Head of caudate nucleus (tissue), 42 donors: ENCODE results near the gene DDIT4.
"Not testable (repeated sequence)": the region's sequence is repeated elsewhere in the genome, so short reads cannot be mapped to it uniquely, and the experiment has no call there.

ENCODE experiments used
- DNase-seq, 42 donors: peaks; one replicate each; pipeline versions ENCODE4 v3.0.0 to v3.0.0-alpha.2; 2020 to 2021; ENCODE audit warnings: mixed read lengths in 7 of 42
- intact Hi-C: fragments of 100-400 bp; cut with DNase I; formaldehyde crosslinking; loops from one replicate; pipeline ENCODE4 v1.15.0; 2022

Gene DDIT4

GRCh38 chr10:72277996-72278667 lies 4.4 kb downstream of the DDIT4 start:
- DNase-seq: no peak
- intact Hi-C loops: loop anchor here (5.0 to 10.0 kb wide), 2 partner anchors 49 to 63 kb away; partner anchors contain the start of genes ANAPC16 and ASCC1

- intact Hi-C loops: loop anchor here (5.0 to 10.0 kb wide), 2 partner anchors 48 to 64 kb away; partner anchors contain the start of genes ANAPC16 and ASCC1
- no peak for DNase-seq
These were observed 5.1 kb downstream of the DDIT4 start for GRCh38 chr10:72278668-72279393.

GRCh38 chr10:72279587-72279986 lies 5.9 kb downstream of the DDIT4 start:
- DNase-seq: not testable (repeated sequence)
- intact Hi-C loops: loop anchor here (5.0 to 10.0 kb wide), 2 partner anchors 48 to 65 kb away; partner anchors contain the start of genes ANAPC16 and ASCC1

- intact Hi-C loops: no loop called here
- DNase-seq: no peak
These were observed 9.4 kb downstream of the DDIT4 start for GRCh38 chr10:72283131-72283530.

- peak in 14 of 42 donors; percentile 14 to 63 (median 36) for DNase-seq
- intact Hi-C loops: no loop called here
These were observed 12.3 kb downstream of the DDIT4 start for GRCh38 chr10:72285972-72286521.

- intact Hi-C loops: no loop called here
- DNase-seq: no peak
These were observed 17.4 kb downstream of the DDIT4 start for GRCh38 chr10:72291019-72291532.

- no peak for DNase-seq
- intact Hi-C loops: no loop called here
These were observed 18.5 kb downstream of the DDIT4 start for GRCh38 chr10:72292223-72292691.

GRCh38 chr10:72295330-72295910 lies 21.7 kb downstream of the DDIT4 start:
- DNase-seq: no peak
- intact Hi-C loops: no loop called here

- DNase-seq, intact Hi-C loops: not testable (repeated sequence)
These were observed 23.1 kb downstream of the DDIT4 start for GRCh38 chr10:72296829-72297280.

- peak in 35 of 42 donors; percentile 31 to 81 (median 58) for DNase-seq
- intact Hi-C loops: no loop called here
These were observed 23.6 kb downstream of the DDIT4 start for GRCh38 chr10:72297281-72297804.

GRCh38 chr10:72297805-72298591 lies 24.3 kb downstream of the DDIT4 start:
- intact Hi-C loops: no loop called here
- peak; percentile 95 to 100 (median 99) for DNase-seq

- intact Hi-C loops: no loop called here
- no peak for DNase-seq
These were observed 25.1 kb downstream of the DDIT4 start for GRCh38 chr10:72298592-72299519.

- no peak for DNase-seq
- intact Hi-C loops: no loop called here
These were observed 29.9 kb downstream of the DDIT4 start for GRCh38 chr10:72303424-72304128.

- intact Hi-C loops: no loop called here
- DNase-seq: no peak
These were observed 32.6 kb downstream of the DDIT4 start for GRCh38 chr10:72306215-72306760.

GRCh38 chr10:72307711-72308110 lies 34.0 kb downstream of the DDIT4 start:
- intact Hi-C loops, DNase-seq: not testable (repeated sequence)

- intact Hi-C loops: no loop called here
These were observed 34.7 kb downstream of the DDIT4 start for GRCh38 chr10:72308320-72308987.

More at GRCh38 chr10:72308320-72308987, 34.7 kb downstream of the DDIT4 start:
- peak in 7 of 42 donors; percentile 38 to 71 (median 55) for DNase-seq
